ENCODE results near the gene STARD10.

STARD10 gene

GRCh38 chr11:72744474-72744873, 49.4 kb downstream of the STARD10 start:
- no peak for DNase-seq (ENCODE audit: low spot score)

DNA sequence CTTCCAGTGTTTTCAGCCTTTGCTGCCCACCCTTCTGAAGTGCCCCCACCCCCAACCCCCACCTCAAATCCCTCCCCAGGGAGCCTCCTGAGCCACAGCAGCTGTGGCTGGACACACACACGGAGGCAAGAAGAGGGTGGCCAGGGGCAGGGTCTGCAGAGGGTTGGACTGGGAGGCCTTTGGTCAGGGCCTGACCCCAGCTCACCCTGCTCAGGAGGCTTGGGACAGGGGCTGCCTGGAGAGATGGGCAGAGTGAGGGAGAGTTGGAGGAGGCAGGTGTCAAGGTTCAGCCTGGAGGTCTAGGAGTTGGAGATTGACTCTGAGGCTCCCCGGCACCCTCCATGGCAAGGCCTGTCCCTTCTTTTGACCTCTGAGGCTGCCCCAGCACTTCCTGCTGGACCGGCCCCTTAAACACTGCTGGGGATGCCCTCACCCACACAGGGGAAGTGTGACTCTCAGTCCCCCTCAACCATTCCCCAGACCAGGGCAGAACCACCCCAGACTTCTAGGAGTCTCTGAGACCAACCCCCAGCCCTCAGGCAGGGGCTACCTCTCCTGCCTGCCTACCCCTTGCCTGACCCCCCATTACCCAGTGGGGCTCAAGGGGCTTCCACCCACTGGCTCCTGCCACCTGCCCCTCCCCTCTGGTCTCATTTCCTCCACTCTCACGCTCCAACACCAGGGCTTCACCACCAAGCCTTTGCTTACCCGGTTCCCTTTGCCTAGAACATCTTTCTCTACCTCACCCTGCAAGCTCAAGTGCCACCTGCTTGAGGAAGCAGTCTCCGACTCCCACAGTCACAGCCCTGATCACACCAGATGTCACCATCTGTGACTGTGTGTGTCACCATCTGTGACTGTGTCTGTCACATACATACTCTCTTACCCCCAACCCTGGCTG, 50.3 kb downstream of the STARD10 start:
- DNase-seq (ENCODE audit: low spot score) = no peak

- DNase-seq (ENCODE audit: low spot score) = no peak
Observed at GRCh38 chr11:72742513-72743320, 51.1 kb downstream of the STARD10 start.

GRCh38 chr11:72741849-72742512, 51.9 kb downstream of the STARD10 start:
- no peak for DNase-seq (ENCODE audit: low spot score)

- no peak for DNase-seq (ENCODE audit: low spot score)
Observed at GRCh38 chr11:72741429-72741833, 52.4 kb downstream of the STARD10 start.

GRCh38 chr11:72740562-72741428, 53.1 kb downstream of the STARD10 start:
- no peak for DNase-seq (ENCODE audit: low spot score)

DNA sequence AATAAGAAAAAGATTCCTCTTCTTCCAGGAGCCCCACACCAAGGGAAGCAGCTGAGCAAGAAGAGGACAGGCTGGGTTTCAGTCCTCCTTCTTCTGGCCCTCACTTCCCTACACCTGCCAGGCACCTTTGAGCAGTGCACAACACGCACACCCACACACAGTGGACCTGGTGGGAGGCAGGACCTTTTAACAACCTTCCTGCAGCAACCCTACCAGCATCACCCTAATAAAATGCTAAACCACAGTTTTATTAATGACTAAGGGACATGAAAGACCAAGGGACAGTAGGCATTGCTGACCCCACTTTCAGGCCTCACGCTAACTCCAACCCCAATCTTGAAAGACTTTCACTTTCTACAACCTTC, 53.8 kb downstream of the STARD10 start:
- no peak for DNase-seq (ENCODE audit: low spot score)

DNA sequence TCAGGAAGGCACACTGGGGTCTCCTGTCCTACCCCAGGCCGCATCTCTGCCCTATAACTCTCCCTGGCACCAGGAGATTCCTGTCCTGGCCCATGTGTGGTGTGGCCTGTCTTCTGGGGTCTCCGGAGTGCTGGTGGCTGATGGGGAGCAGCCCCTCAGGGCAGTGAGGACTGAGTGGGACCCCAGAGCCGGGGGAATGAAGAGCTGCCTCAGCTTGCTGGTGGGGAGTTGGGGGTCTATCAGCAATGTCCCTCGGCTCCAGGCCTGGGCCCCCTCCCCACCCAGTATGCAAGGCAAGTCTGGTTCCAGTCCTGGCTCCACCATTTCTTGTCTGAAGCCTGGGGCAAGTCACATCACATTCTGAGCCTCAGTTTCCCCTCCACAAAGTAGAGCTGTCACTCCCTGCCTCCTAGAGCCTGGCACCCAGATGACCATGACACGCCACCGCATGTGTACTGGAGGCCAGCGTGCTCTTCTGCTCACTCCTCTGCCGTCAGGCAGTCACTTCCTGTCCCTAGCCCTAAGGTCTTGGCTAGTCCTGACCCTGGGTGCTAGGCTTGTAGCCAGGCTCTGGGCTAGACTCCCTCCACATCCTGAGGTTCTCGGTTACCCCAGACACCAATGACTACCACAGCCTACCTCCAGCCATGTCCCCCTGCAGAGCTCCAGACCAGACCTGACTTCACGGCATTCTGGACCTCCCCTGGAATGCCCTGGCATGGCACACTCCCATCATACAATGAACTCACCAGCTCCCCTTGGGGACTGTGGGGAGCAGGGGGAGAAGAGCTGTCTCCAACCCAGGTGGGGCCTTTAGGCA, 54.4 kb downstream of the STARD10 start:
- DNase-seq (ENCODE audit: low spot score) = no peak

- DNase-seq (ENCODE audit: low spot score) = peak; percentile 89
Observed at GRCh38 chr11:72738199-72739141, 55.4 kb downstream of the STARD10 start.

- DNase-seq (ENCODE audit: low spot score) = no peak
Observed at GRCh38 chr11:72737336-72737735, 56.5 kb downstream of the STARD10 start.

DNA sequence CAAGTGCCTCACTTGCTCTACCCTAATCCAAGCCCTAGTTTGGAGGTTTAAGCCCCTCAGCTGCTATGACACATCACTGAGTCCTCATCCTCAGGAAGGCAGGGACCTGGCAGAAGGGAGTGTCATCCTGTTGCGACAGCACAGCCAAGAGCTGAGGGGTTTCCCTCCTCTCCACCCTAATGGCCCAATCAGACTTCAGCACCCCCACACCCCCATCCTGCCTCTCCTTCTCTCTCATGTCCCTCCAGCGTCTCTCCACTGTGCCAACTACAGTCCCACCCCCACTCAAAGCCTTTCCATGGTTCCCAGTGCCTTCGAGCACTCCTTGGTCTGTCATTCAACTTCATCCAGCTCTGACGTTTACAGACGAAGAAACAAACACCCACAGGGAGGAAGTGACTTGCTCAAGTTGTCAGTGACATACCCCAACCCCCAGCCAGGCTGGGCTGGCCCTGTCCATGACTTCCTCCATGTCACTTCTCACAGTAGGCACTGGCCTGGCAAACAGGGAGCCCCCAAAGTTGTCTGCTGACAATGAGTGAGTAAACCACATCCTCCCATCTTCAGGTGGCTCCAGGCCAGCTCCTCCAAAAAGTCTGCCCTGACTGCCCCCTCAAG, 57.3 kb downstream of the STARD10 start:
- peak; percentile 74 for DNase-seq (ENCODE audit: low spot score)

GRCh38 chr11:72735495-72736027, 58.3 kb downstream of the STARD10 start:
- no peak for DNase-seq (ENCODE audit: low spot score)

- DNase-seq (ENCODE audit: low spot score) = no peak
Observed at GRCh38 chr11:72732329-72732728, 61.5 kb downstream of the STARD10 start.

DNA sequence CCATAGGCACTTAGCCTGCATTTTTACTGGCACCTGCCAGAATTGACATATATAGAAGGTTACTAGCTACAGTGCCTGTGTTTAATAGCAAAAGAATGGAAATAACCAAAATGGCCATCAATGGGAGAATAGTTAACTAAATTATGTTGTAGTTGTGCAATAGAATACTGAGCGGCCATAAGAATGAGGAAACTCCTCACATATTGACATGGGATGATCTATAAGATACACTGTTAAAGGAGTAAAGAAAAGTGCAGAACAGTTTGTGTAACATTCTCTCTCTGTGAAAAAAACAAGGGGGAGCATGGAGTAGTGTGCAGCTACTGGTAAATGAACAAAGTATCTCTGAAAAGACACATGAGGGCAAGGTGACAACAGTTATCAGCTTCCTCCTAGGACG, 63.1 kb downstream of the STARD10 start:
- no peak for DNase-seq (ENCODE audit: low spot score)

- no peak for DNase-seq (ENCODE audit: low spot score)
Observed at GRCh38 chr11:72730243-72730642, 63.6 kb downstream of the STARD10 start.

DNA sequence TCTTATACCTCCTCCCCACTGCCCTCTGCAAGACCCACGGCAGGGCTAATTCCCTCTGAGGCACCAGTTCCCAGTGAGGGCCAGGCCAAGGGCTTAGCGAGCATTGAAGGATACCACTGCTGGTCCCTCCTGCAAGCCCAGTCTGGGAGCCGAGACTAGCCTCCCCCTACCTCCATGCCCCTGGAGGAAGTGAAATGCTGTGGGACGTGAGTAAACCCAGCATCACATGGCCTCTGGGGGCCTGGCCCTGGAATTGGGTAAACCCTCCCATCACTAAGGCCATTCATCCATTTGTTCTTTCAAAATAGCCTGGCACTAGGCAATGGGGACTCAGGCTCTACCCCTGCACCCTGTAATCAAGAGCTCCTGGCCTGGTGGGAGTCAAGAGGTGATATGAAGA, 66.3 kb downstream of the STARD10 start:
- DNase-seq (ENCODE audit: low spot score) = no peak

GRCh38 chr11:72726266-72727220, 67.3 kb downstream of the STARD10 start:
- no peak for DNase-seq (ENCODE audit: low spot score)

DNA sequence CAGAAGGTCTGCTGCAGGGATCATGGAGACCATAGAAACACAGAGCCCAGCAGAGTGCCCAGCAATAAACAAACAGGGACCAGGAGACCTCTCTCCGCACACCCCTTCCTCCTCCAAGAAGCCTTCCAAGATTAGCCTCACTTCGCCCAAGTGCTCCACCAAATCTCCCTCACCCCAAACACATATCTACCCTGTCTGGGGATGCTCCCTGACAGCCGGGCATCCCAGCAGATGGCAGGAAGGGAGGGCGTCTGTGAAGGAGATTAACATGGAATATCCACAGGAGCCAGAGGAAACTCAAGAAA, 68.2 kb downstream of the STARD10 start:
- no peak for DNase-seq (ENCODE audit: low spot score)

All from AG20443 (cell line).